ENCODE data around the gene DTNBP1.

DTNBP1 gene

DNA sequence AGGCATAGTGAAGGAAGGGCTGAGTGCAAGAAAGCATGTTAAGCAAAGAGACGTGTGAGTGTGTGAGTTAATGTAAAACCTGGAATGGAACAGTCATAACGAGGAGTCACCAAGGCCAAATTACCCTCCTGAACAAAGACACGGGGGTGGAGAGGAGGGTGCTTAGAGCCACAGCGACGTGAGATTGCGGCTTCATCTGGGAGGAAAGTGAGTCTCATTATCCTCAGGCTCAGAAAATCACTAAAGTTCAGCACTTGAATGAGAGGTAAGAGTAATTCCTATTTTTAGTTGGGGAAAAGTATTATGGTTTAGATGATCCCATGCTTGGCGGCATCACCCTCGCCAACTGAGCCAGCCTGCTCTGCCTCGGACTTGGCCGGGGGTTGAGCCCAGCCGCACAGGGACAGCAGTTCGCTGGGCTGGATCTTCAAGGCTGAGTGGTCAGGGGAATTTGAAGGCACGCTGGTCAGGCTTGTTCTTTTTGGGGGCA, 136.6 kb downstream of the DTNBP1 start:
- DNase-seq: no peak

DNA sequence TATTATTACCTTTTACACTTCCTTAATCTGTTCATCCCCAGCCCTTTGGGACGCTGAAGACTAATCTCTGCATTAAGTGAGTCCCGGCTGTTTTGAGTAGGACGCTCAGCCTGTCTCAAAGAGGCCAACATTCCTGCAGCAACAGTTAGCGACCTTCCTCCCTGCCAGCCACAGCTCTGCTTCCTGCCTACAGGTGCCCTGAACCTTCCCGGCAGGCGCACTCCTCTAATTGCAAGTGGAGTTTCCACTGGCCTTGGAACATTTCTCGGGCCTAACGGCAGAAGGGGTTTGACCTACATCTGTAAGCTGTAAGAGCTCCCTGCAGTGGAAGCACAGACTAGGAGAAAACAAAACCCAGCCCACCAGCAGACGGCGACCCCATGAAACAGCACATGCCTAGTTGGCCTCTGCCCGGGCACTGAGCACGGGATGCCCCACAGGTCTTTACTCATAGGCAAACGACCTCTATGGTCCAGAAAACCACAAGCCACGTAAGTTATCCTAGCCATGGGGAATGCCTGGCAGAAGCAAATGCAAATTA, 137.9 kb downstream of the DTNBP1 start:
- DNase-seq: no peak

GRCh38 chr6:15523679-15524630, 138.9 kb downstream of the DTNBP1 start:
- no peak for DNase-seq

DNA sequence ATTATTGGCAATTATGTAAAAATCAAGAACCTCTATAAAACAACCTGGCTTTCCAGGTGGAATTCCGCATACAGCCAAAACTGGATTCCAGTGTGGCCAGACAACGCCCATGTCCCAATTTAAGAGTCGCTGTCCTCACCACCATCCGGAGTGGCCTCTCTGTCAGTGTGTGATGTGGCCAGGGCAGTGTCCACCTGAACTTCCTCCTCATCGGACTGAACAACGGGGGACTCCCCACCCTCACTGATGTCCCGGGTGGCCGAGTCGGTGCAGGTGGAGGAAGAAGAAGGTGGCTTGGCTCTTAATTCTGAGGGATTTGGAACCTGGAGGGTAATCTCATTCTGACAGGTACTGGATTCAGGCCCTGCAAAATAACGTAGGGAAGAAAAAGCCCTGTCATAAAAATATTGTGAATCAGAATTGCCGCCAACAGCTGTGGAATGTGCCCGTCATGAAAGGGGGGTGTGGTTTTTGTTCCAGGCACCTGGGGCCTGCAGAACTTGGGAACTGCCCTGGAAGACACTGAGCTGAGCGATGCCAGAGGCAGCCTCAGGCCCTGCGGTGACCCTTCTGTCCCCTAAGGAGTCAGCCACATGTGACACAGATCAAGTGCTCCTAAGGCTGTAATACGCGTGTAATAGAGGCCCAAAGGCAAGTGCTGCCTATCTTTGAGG, 139.8 kb downstream of the DTNBP1 start:
- no peak for DNase-seq

GRCh38 chr6:15522427-15522826, 140.4 kb downstream of the DTNBP1 start:
- no peak for DNase-seq

- no peak for DNase-seq
Observed at GRCh38 chr6:15522026-15522425, 140.8 kb downstream of the DTNBP1 start.

- DNase-seq: no peak
Observed at GRCh38 chr6:15521582-15521981, 141.2 kb downstream of the DTNBP1 start.

- DNase-seq: no peak
Observed at GRCh38 chr6:15520626-15521203, 142.1 kb downstream of the DTNBP1 start.

DNA sequence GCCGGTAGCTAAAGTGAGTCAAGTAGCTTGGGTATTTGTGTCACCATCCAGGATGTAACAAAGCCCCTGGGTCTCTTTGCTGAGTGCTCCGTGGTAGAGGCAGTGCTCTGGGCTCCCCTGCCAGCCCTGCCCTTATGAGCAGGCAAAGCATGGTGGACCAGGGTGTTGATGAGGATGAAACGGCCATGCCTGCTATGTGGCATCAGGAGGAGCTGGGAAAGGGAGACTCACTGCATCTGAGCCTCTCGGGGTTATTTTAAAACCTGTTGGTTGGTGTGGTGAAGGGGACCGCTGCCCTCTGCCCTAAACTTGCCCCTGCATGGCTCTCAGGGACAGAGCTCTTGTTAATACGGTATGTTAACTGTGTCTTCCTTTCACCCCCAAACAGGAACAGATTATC, 143.1 kb downstream of the DTNBP1 start:
- no peak for DNase-seq

GRCh38 chr6:15518878-15519277, 143.9 kb downstream of the DTNBP1 start:
- DNase-seq: no peak

DNA sequence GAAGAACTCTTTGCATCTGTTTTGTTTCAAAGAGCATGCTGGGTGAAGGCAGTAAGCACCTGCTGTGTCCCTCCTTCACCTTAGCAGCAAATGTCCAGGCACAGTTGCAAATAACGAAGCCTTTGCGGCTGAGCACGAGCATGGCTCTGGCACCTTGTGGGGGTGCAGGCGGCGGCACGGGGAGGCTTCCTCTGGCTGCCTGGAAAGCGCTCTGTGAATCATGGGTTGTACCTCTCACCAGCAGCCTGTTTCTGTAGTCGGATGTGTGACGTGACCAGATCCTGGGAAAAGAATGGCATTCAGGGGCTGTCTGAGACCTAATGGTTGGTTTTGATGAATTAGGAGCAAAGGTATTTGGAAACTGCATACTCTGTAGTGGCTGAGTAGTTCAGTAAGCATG, 144.8 kb downstream of the DTNBP1 start:
- DNase-seq: no peak

GRCh38 chr6:15517600-15517999, 145.2 kb downstream of the DTNBP1 start:
- no peak for DNase-seq

GRCh38 chr6:15516923-15517560, 145.8 kb downstream of the DTNBP1 start:
- DNase-seq: no peak

- no peak for DNase-seq
Observed at GRCh38 chr6:15516378-15516777, 146.4 kb downstream of the DTNBP1 start.

GRCh38 chr6:15515660-15516375, 147.0 kb downstream of the DTNBP1 start:
- DNase-seq: no peak

DNA sequence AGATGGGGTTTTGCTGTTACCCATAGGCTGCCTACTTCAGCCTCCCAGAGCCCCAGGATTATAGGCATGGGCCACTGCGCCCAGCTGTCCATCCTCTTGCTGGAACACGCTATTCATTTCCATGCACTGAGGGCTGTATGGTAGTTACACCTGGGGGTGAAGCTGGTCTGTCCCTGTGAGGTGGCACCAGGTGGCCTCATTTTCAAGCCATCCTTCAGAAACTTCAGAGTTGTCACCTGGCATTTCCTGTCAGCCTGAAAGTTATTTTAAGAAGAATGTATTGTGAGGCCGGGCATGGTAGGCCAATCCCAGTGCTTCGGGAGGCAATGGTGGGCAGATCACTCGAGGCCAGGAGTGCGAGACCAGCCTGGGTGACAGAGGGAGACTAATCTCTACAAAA, 147.6 kb downstream of the DTNBP1 start:
- DNase-seq: no peak

GRCh38 chr6:15513801-15514711, 148.8 kb downstream of the DTNBP1 start:
- no peak for DNase-seq

DNA sequence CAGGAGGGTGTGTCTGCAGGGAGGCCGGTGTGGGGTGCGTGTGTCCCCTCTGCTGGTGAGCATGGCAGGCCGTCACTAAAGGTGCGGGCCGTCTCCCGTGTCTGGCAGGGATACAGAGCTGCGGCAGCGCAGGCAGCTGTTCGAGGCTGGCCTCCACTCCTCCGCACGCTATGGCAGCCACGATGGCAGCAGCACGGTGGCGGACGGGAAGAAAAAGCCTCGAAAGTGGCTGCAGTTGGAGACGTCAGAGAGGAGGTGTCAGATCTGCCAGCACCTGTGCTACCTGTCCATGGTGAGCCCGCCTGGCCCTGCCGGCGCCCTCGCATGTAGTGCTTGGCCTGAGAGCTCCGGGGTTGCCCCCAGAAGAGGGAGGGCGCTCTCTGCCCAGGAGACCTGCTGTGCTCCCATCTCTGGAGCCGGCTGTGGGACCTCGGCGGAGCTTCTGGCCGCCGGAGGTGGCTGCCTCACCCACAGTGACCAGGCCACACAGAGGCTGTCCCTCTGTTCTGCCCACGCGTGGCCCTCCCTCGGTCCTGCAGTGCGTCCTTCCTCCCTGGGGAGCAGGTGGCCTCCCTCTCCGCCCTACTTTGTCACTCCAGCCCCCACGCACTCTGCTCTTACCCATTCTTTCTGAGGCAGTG, 149.6 kb downstream of the DTNBP1 start:
- DNase-seq: no peak

DNA sequence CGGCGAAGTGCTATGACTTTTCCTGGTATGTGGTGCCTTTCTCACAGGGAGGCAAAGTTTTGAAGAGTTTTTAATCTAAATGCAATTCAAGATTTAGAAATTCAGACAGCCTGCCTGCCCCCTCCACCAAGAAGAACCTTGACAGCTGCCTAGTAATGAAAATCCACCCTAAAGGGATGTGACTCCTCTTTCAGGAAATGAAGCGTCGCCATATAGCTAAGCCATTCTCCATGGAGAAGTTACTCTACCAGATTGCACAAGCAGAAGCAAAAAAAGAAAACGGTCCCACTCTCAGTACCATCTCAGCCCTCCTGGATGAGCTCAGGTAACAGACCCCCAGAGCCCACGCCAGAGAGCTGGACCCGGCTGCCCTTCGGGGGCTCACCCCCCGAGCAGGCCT, 150.1 kb downstream of the DTNBP1 start:
- DNase-seq: no peak

GRCh38 chr6:15512126-15512525, 150.7 kb downstream of the DTNBP1 start:
- no peak for DNase-seq
